Measurements from ENCODE around the gene CXCR5. TPM values are rescaled to one million over a fixed set of nuclear protein-coding genes. Genes with fewer than 3 reads are reported as not detected.

The CXCR5 gene
- total and polyA plus RNA-seq, 4 donors: 0.06 to 0.92 TPM; not detected in 2

DNA sequence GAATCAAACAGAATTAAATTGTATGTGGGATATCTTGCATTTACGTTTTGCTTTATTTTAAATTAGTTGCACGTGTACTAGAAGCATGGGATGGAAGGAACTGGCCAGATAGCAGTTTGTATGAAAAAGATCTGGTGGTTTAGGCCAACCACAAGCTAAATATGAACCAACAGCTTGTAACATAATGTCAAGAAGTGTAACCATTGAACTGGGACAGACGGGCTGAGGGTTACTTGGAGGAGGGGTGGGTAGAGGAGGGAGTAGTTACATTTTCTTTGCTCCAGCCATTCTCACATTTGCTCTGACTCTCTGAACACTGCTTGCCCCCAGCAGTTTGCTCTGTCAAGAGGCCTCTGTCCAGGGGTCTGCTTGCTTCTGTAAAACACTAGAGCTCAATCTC, 31.7 kb upstream of the CXCR5 start:
- WGBS: 80% methylated on average over 3 of the region's 3 CpGs

DNA sequence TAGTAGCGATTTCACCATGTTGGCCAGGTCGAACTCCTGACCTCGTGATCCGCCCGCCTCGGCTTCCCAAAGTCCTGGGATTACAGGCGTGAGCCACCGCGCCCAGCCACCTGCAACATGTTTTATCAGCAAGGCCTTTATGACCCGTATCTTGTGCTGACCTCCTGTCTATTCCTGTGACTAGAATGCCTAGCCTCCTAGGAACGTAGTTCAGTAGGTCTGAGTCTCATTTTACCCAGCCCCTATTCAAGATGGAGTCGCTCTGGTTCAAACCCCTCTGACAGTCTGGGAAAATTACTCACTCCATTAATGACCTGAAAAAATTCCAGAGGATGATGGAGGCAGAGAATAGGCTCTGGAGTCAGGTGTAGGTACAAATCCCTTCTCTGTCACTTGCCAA, 30.0 kb upstream of the CXCR5 start:
- no peak for TF ChIP-seq TAF1 (conservative IDR thresholded peaks at IDR 0.05)
- TF ChIP-seq HNF4G (IDR thresholded peaks at IDR 0.05): no peak
- H3K9ac ChIP-seq (ENCODE audit: low read depth in 1 of 2, low read length in 2 of 2): no peak overlapping the region
- no peaks in the 10 kb centered on the region for H3K4me1 ChIP-seq (ENCODE audit: control insufficient read depth in 4 of 4, insufficient read depth in 4 of 4, low read length in 3 of 4)
- no peaks in the 10 kb centered on the region for H3K27me3 ChIP-seq (ENCODE audit: control insufficient read depth in 4 of 4, insufficient read depth in 4 of 4, low read length in 3 of 4)
- H3K4me3 ChIP-seq (ENCODE audit: low read depth in 1 of 3, low read length in 3 of 3): no peak overlapping the region
- no peaks in the 10 kb centered on the region for H3K9me3 ChIP-seq (ENCODE audit: control insufficient read depth in 4 of 4, low read length in 3 of 4)
- WGBS: 90% methylated on average over 12 of the region's 12 CpGs
- no peak overlapping the region for H3K27ac ChIP-seq (ENCODE audit: low read depth in 1 of 2, low read length in 2 of 2)
- no peak for DNase-seq (ENCODE audit: low spot score)
- H3K36me3 ChIP-seq (ENCODE audit: control insufficient read depth in 4 of 4, insufficient read depth in 3 of 4, low read depth in 1 of 4, low read length in 3 of 4): no peaks in the 10 kb centered on the region

More for the DNA sequence above, 31.7 kb upstream of the CXCR5 start:
- Histone ChIP-seq H3K4me3 (ENCODE audit: low read depth in 1 of 3, low read length in 3 of 3) (no peak overlapping the region), H3K9me3 (ENCODE audit: control insufficient read depth in 4 of 4, low read length in 3 of 4) (no peaks in the 10 kb centered on the region), H3K27ac (ENCODE audit: low read depth in 1 of 2, low read length in 2 of 2) (no peak overlapping the region), H3K27me3 (ENCODE audit: control insufficient read depth in 4 of 4, insufficient read depth in 4 of 4, low read length in 3 of 4) (no peaks in the 10 kb centered on the region), H3K9ac (ENCODE audit: low read depth in 1 of 2, low read length in 2 of 2) (no peak overlapping the region), H3K36me3 (ENCODE audit: control insufficient read depth in 4 of 4, insufficient read depth in 3 of 4, low read depth in 1 of 4, low read length in 3 of 4) (no peaks in the 10 kb centered on the region), H3K4me1 (ENCODE audit: control insufficient read depth in 4 of 4, insufficient read depth in 4 of 4, low read length in 3 of 4) (no peaks in the 10 kb centered on the region)
- no peak for DNase-seq (ENCODE audit: low spot score)
- TF ChIP-seq FOXA1 (IDR thresholded peaks at IDR 0.05) (no peak), FOXA2 (IDR thresholded peaks at IDR 0.05) (no peak), JUND (IDR thresholded peaks at IDR 0.05) (no peak), SP1 (IDR thresholded peaks at IDR 0.05) (no peak), HNF4G (IDR thresholded peaks at IDR 0.05) (no peak)
- TF ChIP-seq, protein P1, sequence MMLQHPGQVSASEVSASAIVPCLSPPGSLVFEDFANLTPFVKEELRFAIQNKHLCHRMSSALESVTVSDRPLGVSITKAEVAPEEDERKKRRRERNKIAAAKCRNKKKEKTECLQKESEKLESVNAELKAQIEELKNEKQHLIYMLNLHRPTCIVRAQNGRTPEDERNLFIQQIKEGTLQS (IDR thresholded peaks at IDR 0.05): no peak
- TF ChIP-seq, protein P2, sequence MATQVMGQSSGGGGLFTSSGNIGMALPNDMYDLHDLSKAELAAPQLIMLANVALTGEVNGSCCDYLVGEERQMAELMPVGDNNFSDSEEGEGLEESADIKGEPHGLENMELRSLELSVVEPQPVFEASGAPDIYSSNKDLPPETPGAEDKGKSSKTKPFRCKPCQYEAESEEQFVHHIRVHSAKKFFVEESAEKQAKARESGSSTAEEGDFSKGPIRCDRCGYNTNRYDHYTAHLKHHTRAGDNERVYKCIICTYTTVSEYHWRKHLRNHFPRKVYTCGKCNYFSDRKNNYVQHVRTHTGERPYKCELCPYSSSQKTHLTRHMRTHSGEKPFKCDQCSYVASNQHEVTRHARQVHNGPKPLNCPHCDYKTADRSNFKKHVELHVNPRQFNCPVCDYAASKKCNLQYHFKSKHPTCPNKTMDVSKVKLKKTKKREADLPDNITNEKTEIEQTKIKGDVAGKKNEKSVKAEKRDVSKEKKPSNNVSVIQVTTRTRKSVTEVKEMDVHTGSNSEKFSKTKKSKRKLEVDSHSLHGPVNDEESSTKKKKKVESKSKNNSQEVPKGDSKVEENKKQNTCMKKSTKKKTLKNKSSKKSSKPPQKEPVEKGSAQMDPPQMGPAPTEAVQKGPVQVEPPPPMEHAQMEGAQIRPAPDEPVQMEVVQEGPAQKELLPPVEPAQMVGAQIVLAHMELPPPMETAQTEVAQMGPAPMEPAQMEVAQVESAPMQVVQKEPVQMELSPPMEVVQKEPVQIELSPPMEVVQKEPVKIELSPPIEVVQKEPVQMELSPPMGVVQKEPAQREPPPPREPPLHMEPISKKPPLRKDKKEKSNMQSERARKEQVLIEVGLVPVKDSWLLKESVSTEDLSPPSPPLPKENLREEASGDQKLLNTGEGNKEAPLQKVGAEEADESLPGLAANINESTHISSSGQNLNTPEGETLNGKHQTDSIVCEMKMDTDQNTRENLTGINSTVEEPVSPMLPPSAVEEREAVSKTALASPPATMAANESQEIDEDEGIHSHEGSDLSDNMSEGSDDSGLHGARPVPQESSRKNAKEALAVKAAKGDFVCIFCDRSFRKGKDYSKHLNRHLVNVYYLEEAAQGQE (IDR thresholded peaks at IDR 0.05): no peak
- TF ChIP-seq, protein P3, sequence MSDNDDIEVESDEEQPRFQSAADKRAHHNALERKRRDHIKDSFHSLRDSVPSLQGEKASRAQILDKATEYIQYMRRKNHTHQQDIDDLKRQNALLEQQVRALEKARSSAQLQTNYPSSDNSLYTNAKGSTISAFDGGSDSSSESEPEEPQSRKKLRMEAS (IDR thresholded peaks at IDR 0.05): no peak
- TF ChIP-seq, protein P4, sequence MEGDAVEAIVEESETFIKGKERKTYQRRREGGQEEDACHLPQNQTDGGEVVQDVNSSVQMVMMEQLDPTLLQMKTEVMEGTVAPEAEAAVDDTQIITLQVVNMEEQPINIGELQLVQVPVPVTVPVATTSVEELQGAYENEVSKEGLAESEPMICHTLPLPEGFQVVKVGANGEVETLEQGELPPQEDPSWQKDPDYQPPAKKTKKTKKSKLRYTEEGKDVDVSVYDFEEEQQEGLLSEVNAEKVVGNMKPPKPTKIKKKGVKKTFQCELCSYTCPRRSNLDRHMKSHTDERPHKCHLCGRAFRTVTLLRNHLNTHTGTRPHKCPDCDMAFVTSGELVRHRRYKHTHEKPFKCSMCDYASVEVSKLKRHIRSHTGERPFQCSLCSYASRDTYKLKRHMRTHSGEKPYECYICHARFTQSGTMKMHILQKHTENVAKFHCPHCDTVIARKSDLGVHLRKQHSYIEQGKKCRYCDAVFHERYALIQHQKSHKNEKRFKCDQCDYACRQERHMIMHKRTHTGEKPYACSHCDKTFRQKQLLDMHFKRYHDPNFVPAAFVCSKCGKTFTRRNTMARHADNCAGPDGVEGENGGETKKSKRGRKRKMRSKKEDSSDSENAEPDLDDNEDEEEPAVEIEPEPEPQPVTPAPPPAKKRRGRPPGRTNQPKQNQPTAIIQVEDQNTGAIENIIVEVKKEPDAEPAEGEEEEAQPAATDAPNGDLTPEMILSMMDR (IDR thresholded peaks at IDR 0.05; ENCODE audit: low read depth, low read length, missing input control): no peak

DNA sequence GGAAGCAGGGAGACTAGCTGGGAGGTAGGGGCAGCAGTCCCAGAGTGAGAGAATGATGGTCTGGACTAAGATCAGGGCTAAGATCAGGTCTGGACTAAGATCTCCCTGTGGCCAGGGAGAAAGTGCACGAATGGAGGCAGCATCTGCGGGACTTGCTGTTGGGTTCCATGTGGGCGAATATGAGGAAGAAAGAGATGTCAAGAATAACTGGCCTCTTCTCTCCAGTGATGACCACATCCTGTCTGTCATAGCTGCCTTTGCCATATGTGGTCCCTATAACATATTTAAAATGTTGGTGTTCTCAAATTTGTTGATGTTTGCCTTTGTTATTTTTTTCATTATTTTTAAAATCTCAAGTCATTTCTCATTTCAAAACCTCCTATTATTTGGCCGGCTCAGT, 27.4 kb upstream of the CXCR5 start:
- TF ChIP-seq TAF1 (conservative IDR thresholded peaks at IDR 0.05): no peak
- no peak for TF ChIP-seq RXRA (IDR thresholded peaks at IDR 0.05)
- TF ChIP-seq, protein P4 (IDR thresholded peaks at IDR 0.05; ENCODE audit: low read depth, low read length, missing input control): no peak
- TF ChIP-seq, protein P5, sequence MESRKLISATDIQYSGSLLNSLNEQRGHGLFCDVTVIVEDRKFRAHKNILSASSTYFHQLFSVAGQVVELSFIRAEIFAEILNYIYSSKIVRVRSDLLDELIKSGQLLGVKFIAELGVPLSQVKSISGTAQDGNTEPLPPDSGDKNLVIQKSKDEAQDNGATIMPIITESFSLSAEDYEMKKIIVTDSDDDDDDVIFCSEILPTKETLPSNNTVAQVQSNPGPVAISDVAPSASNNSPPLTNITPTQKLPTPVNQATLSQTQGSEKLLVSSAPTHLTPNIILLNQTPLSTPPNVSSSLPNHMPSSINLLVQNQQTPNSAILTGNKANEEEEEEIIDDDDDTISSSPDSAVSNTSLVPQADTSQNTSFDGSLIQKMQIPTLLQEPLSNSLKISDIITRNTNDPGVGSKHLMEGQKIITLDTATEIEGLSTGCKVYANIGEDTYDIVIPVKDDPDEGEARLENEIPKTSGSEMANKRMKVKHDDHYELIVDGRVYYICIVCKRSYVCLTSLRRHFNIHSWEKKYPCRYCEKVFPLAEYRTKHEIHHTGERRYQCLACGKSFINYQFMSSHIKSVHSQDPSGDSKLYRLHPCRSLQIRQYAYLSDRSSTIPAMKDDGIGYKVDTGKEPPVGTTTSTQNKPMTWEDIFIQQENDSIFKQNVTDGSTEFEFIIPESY (IDR thresholded peaks at IDR 0.05): no peak
- TF ChIP-seq, protein P2 (IDR thresholded peaks at IDR 0.05): no peak
- TF ChIP-seq, protein P3 (IDR thresholded peaks at IDR 0.05): no peak
- WGBS: 76% methylated on average over 4 of the region's 4 CpGs
- Histone ChIP-seq H3K9ac (ENCODE audit: low read depth in 1 of 2, low read length in 2 of 2) (no peak overlapping the region), H3K27ac (ENCODE audit: low read depth in 1 of 2, low read length in 2 of 2) (no peak overlapping the region), H3K9me3 (ENCODE audit: control insufficient read depth in 4 of 4, low read length in 3 of 4) (no peaks in the 10 kb centered on the region), H3K4me3 (ENCODE audit: low read depth in 1 of 3, low read length in 3 of 3) (no peak overlapping the region), H3K36me3 (ENCODE audit: control insufficient read depth in 4 of 4, insufficient read depth in 3 of 4, low read depth in 1 of 4, low read length in 3 of 4) (no peaks in the 10 kb centered on the region), H3K4me1 (ENCODE audit: control insufficient read depth in 4 of 4, insufficient read depth in 4 of 4, low read length in 3 of 4) (no peaks in the 10 kb centered on the region), H3K27me3 (ENCODE audit: control insufficient read depth in 4 of 4, insufficient read depth in 4 of 4, low read length in 3 of 4) (no peaks in the 10 kb centered on the region)
- DNase-seq (ENCODE audit: low spot score): no peak

All from liver (tissue), 9 donors.